Effector memory CD4-positive, alpha-beta T cell (primary cell): Measurements from ENCODE around the gene F10.
A peak's percentile ranks its signal among the peaks of the same experiment; 100 is the strongest.

Experiments
- DNase-seq, 3 donors: peaks; one replicate each; pipeline ENCODE4 v3.0.0-alpha.2; 2020
- H3K27ac ChIP-seq: 2 replicates; pipeline ENCODE4 v1.7.0; 2013; ENCODE audit warnings: mild to moderate bottlenecking, low read length, moderate library complexity; ENCODE audit not compliant: insufficient read depth, poor library complexity, severe bottlenecking
- H3K27me3 ChIP-seq: replicated peaks from 2 replicates; pipeline ENCODE4 v1.7.0; 2013; ENCODE audit warnings: mild to moderate bottlenecking, low read length; ENCODE audit not compliant: insufficient read depth, control insufficient read depth, poor library complexity, severe bottlenecking
- H3K36me3 ChIP-seq: 2 replicates; pipeline ENCODE4 v1.7.0; 2013; ENCODE audit warnings: mild to moderate bottlenecking, low read length, moderate library complexity; ENCODE audit not compliant: control insufficient read depth, insufficient read depth
- H3K4me1 ChIP-seq: 2 replicates; pipeline ENCODE4 v1.7.0; 2013; ENCODE audit warnings: low read length, mild to moderate bottlenecking; ENCODE audit not compliant: control insufficient read depth, insufficient read depth, poor library complexity, severe bottlenecking
- H3K4me3 ChIP-seq: 2 replicates; pipeline ENCODE4 v1.7.0; 2013; ENCODE audit warnings: low read length, low read depth, mild to moderate bottlenecking; ENCODE audit not compliant: insufficient read depth, poor library complexity, severe bottlenecking
- H3K9me3 ChIP-seq: 2 replicates; pipeline ENCODE4 v1.7.0; 2013; ENCODE audit warnings: mild to moderate bottlenecking, low read length, moderate library complexity; ENCODE audit not compliant: control insufficient read depth

The F10 gene

GRCh38 chr13:113124211-113124970, 1.8 kb downstream of the F10 start:
- Histone ChIP-seq H3K9me3 (no peaks in the 10 kb centered on the region), H3K36me3 (no peaks in the 10 kb centered on the region), H3K27me3 (no peaks in the 10 kb centered on the region), H3K4me3 (no peak overlapping the region), H3K4me1 (no peaks in the 10 kb centered on the region), H3K27ac (no peak overlapping the region)
- DNase-seq = no peak

- no peak overlapping the region for H3K27ac ChIP-seq
- no peaks in the 10 kb centered on the region for H3K36me3 ChIP-seq
- H3K9me3 ChIP-seq = no peaks in the 10 kb centered on the region
- no peak overlapping the region for H3K4me3 ChIP-seq
- no peak for DNase-seq
- H3K4me1 ChIP-seq = peaks cover 2% of the 10 kb centered on the region
- H3K27me3 ChIP-seq = no peaks in the 10 kb centered on the region
Observed at GRCh38 chr13:113125506-113126264, 3.1 kb downstream of the F10 start.

- Histone ChIP-seq H3K27me3 (no peaks in the 10 kb centered on the region), H3K27ac (no peak overlapping the region), H3K4me3 (no peak overlapping the region), H3K4me1 (peaks cover 2% of the 10 kb centered on the region), H3K9me3 (no peaks in the 10 kb centered on the region), H3K36me3 (no peaks in the 10 kb centered on the region)
- DNase-seq = no peak
Observed at GRCh38 chr13:113126265-113127150, 3.9 kb downstream of the F10 start.

GRCh38 chr13:113129480-113129879, 6.9 kb downstream of the F10 start:
- H3K4me1 ChIP-seq = peaks cover 2% of the 10 kb centered on the region
- peak overlapping the region; percentile 29 for H3K4me3 ChIP-seq
- no peaks in the 10 kb centered on the region for H3K36me3 ChIP-seq
- no peak overlapping the region for H3K27ac ChIP-seq
- no peaks in the 10 kb centered on the region for H3K9me3 ChIP-seq
- no peaks in the 10 kb centered on the region for H3K27me3 ChIP-seq
- no peak for DNase-seq

GRCh38 chr13:113129921-113130750, 7.5 kb downstream of the F10 start:
- Histone ChIP-seq H3K4me3 (peak overlapping the region; percentile 29), H3K9me3 (no peaks in the 10 kb centered on the region), H3K27ac (no peak overlapping the region), H3K36me3 (no peaks in the 10 kb centered on the region), H3K27me3 (no peaks in the 10 kb centered on the region), H3K4me1 (peaks cover 2% of the 10 kb centered on the region)
- no peak for DNase-seq

GRCh38 chr13:113135281-113135760, 12.7 kb downstream of the F10 start:
- no peaks in the 10 kb centered on the region for H3K36me3 ChIP-seq
- H3K4me3 ChIP-seq = no peak overlapping the region
- no peaks in the 10 kb centered on the region for H3K27me3 ChIP-seq
- no peak for DNase-seq
- H3K27ac ChIP-seq = no peak overlapping the region
- H3K9me3 ChIP-seq = no peaks in the 10 kb centered on the region
- no peaks in the 10 kb centered on the region for H3K4me1 ChIP-seq

GRCh38 chr13:113137691-113138298, 15.2 kb downstream of the F10 start:
- H3K4me3 ChIP-seq = no peak overlapping the region
- H3K4me1 ChIP-seq = no peaks in the 10 kb centered on the region
- H3K9me3 ChIP-seq = no peaks in the 10 kb centered on the region
- no peaks in the 10 kb centered on the region for H3K27me3 ChIP-seq
- DNase-seq = no peak
- H3K36me3 ChIP-seq = no peaks in the 10 kb centered on the region
- H3K27ac ChIP-seq = no peak overlapping the region

- H3K27me3 ChIP-seq = no peaks in the 10 kb centered on the region
- no peak overlapping the region for H3K27ac ChIP-seq
- no peaks in the 10 kb centered on the region for H3K36me3 ChIP-seq
- H3K4me1 ChIP-seq = no peaks in the 10 kb centered on the region
- H3K4me3 ChIP-seq = no peak overlapping the region
- no peak for DNase-seq
- no peaks in the 10 kb centered on the region for H3K9me3 ChIP-seq
Observed at GRCh38 chr13:113138792-113139551, 16.4 kb downstream of the F10 start.
